GM10248 (cell line): ENCODE results near the gene LYPD6B.

ENCODE experiments used
- CTCF ChIA-PET: fragments of 300-600 bp; sonication (Branson Sonifier 250); formaldehyde crosslinking; extraction: SDS; loops from one replicate; lab custom pipeline; 2021; ENCODE audit warnings: antibody characterized with exemption; lab: Yijun Ruan, JAX
- POLR2A ChIA-PET: fragments of 350-650 bp; sonication (Branson Sonifier 250); formaldehyde crosslinking; extraction: SDS; loops from one replicate; lab custom pipeline; 2020; ENCODE audit warnings: antibody characterized with exemption; lab: Yijun Ruan, JAX
- DNase-seq: peaks from one replicate; pipeline ENCODE4 v3.0.0; 2012; ENCODE audit errors: extremely low spot score
- CTCF ChIP-seq: IDR thresholded peaks from 2 replicates; pipeline ENCODE4 v1.5.1; 2012; ENCODE audit warnings: mild to moderate bottlenecking, low read depth; ENCODE audit errors: extremely low read depth, missing control alignments, control extremely low read depth

The LYPD6B gene

GRCh38 chr2:149090706-149091105 is 52.2 kb downstream of the LYPD6B start:
- TF ChIP-seq CTCF = no peak
- no peak for DNase-seq
- POLR2A ChIA-PET = no interaction called here
- CTCF ChIA-PET = interaction anchor here (1.4 kb wide), 1 partner anchor 74 kb away, joined by 3 read pairs; no protein-coding TSS in a partner anchor

DNA sequence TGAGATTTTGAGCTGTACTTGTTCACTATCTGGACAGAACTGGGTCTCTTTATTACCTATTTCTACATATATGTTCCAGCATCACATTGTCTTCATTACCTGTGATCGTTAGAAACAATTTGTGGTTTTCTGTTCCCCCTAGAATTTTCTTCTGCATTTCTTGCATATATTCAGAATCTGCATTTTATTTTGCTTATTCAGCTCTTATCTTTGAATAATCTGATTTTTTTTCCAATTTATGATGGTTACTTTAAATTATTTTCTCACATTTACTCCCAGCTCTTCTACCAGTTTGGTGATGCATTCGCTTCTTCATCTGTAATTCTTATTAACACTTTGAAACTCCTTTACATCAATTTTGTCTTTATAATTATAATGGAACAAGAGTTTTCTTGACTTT is 55.1 kb downstream of the LYPD6B start:
- CTCF ChIA-PET = no interaction called here
- TF ChIP-seq CTCF = no peak
- no peak for DNase-seq
- POLR2A ChIA-PET = no interaction called here

- DNase-seq = no peak
- CTCF ChIA-PET = interaction anchor here (1.0 kb wide), 2 partner anchors 10 to 16 kb away, joined by 3 read pairs; no protein-coding TSS in a partner anchor
- TF ChIP-seq CTCF = no peak
- POLR2A ChIA-PET = no interaction called here
Observed at GRCh38 chr2:149094217-149095015, 55.9 kb downstream of the LYPD6B start.

DNA sequence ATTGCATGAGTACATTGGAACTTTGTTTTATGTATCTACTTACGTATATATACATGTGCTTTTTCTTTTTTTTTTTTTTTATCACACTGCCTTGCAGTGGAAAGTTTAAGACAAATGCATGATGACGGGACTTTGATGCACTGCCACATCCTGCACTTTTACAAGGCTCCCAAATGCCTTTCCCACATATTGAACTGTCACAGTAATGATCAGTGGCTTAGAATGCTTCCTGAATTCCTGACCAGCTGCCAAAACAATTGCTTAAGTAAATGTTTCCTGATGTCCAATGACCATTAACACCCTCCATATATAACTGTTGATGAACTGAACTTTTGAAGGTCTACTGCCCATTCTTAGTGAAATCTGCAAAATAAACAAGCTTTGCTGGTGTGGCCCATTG is 60.2 kb downstream of the LYPD6B start:
- ChIA-PET POLR2A (no interaction called here), CTCF (interaction anchor here (0.6 kb wide), 1 partner anchor 82 kb away, joined by 3 read pairs; no protein-coding TSS in a partner anchor)
- no peak for TF ChIP-seq CTCF
- DNase-seq = no peak

- no peak for TF ChIP-seq CTCF
- POLR2A ChIA-PET = no interaction called here
- DNase-seq = no peak
- CTCF ChIA-PET = interaction anchor here (1.0 kb wide), 1 partner anchor 82 kb away, joined by 3 read pairs; no protein-coding TSS in a partner anchor
Observed at GRCh38 chr2:149099298-149099697, 60.8 kb downstream of the LYPD6B start.

DNA sequence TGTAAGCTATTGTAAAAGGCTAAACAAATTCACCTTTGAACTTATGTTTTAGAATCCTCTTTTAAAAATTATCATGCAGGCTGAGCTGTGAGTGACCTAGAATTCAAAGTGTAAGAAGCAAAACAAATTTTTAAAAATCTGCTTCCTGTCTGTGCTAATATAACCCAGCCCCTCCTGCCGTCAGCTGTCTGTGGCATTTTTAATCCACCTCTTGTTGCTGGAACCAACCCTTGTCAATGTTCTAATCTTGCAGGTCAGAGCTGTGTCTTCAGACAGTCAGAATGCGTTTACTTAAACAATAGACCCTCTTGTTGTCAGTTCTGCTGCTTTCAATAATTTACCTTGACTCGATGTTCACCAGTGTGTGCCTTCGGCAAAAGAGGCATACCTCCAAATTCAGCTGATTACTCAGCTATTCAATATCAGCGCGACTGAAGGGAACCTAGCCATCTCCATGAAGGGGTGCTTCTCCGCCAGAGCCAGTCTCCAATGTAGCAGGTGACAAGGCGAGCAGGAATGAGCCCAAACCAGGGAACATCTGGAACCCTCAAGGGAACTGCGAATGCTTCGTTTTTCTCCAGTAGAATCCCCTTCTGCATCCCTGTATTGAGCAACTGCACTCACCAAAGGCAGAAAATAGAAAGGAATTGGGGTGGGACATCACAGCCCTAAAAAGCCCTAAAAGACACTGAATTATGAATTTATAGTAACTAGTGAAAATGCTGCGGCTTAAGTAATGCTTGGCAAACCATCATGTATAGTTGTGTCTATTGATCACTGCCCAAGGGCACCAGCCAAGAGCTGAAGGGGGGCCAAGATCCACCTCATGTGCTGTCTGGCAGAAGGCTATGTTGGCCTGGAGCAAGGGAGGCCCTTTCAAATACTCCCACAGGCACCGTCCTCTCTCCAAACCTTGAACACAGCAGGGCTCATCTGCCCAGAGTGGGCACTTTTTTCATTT is 62.5 kb downstream of the LYPD6B start:
- POLR2A ChIA-PET = no interaction called here
- DNase-seq = no peak
- CTCF ChIA-PET = no interaction called here
- no peak for TF ChIP-seq CTCF
